ENCODE results near the gene ZBTB20.

GRCh38 chr3:114313426-114313825 is 833.7 kb downstream of the ZBTB20 start:
- TF ChIP-seq CTCF (conservative IDR thresholded peaks at IDR 0.05; ENCODE audit: low read depth, low read length): no peak
- TF ChIP-seq MAZ (IDR thresholded peaks at IDR 0.05; ENCODE audit: borderline replicate concordance, low read depth, low read length): no peak
- no peak for TF ChIP-seq CEBPB (IDR thresholded peaks at IDR 0.05; ENCODE audit: low read depth, low read length)
- no peak for TF ChIP-seq ELK1 (IDR thresholded peaks at IDR 0.05; ENCODE audit: borderline replicate concordance, low read depth, low read length)

All from IMR-90 (cell line).